Suprapubic skin (tissue), 4 donors: ENCODE data around the gene TMEM225B. TPM values are rescaled to one million over a fixed set of nuclear protein-coding genes. Genes with fewer than 3 reads are reported as not detected.

ENCODE experiments used
- DNase-seq, 2 donors: peaks; one replicate each; pipeline ENCODE4 v3.0.0-alpha.2; 2019; ENCODE audit warnings: low spot score in 2 of 2
- H3K27ac ChIP-seq: fragments of 200-600 bp; sonication (generic); one replicate; pipeline ENCODE4 v1.5.1; 2019
- H3K27me3 ChIP-seq: fragments of 200-600 bp; sonication (generic); one replicate; pipeline ENCODE4 v1.5.1; 2019
- H3K36me3 ChIP-seq: fragments of 200-600 bp; sonication (generic); one replicate; pipeline ENCODE4 v1.5.1; 2019
- H3K4me1 ChIP-seq: fragments of 200-600 bp; sonication (generic); one replicate; pipeline ENCODE4 v1.5.1; 2019
- H3K4me3 ChIP-seq: fragments of 200-600 bp; sonication (generic); one replicate; pipeline ENCODE4 v1.5.1; 2019; ENCODE audit warnings: mild to moderate bottlenecking
- H3K9me3 ChIP-seq: fragments of 200-600 bp; sonication (generic); one replicate; pipeline ENCODE4 v1.5.1; 2019
- EP300 ChIP-seq: sonication (generic); formaldehyde crosslinking; IDR thresholded peaks from one replicate; pipeline ENCODE4 v1.6.1; 2017; ENCODE audit warnings: antibody characterized with exemption
- POLR2A ChIP-seq, 2 donors: fragments of 450-650 bp; IDR thresholded peaks; one replicate each; pipeline ENCODE4 v1.6.1; 2017; ENCODE audit warnings: antibody characterized with exemption in 2 of 2, mild to moderate bottlenecking in 2 of 2, moderate library complexity in 2 of 2
- POLR2AphosphoS5 ChIP-seq, 3 donors: sonication (generic); formaldehyde crosslinking; IDR thresholded peaks; one replicate each; pipeline ENCODE4 v1.6.1; 2017; ENCODE audit warnings: antibody characterized with exemption in 3 of 3
- WGBS: methylation state at CpG from one replicate; pipeline ENCODE4 v1.1.5; 2018; 5-methylcytosine and 5-hydroxymethylcytosine counted together
- total RNA-seq, 4 donors: library from RNA; depleted of rRNA; stranded (reverse); fragments of >200 nt; gene quantifications; one replicate each; pipeline ENCODE4 v1.1.0, GENCODE V29; 2016
- TF ChIP-seq, protein P1 (sequence below), 2 donors: fragments of 200-600 bp in 1 of 2; fragments of 450-650 bp in 1 of 2; sonication (generic) in 1 of 2; IDR thresholded peaks; one replicate each; pipeline ENCODE4 v1.5.1; 2016 to 2019; ENCODE audit warnings: antibody characterized with exemption in 2 of 2, mild to moderate bottlenecking in 1 of 2, moderate library complexity in 1 of 2

TMEM225B gene
- total RNA-seq, 4 donors from 2014 or later: 1.4 to 6.8 (median 2.1) TPM

DNA sequence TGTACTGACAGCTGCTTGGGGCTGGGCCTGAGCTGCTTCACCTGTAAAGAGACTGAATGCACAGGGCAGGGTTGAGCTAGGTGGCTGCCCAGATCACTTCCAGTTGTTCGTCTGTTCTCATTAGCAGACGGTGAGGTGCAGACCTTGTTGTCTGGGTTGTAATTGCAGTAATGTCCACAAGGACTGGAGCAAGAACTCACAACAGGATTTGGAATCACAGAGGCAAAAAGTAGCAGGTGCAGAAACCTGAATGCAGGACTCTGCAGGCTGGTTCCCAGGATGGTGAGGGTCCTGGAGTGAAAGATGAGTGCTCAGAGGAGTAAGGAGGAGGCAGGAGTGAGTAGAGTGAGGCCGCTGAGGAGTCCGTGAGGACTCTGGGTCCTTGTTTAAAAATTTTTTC, 27.9 kb downstream of the TMEM225B start:
- Histone ChIP-seq H3K9me3 (no peaks in the 10 kb centered on the region), H3K4me1 (peaks cover 12% of the 10 kb centered on the region), H3K27me3 (no peaks in the 10 kb centered on the region), H3K36me3 (peaks cover 100% of the 10 kb centered on the region), H3K4me3 (no peak overlapping the region), H3K27ac (no peak overlapping the region)
- WGBS: 88% methylated on average over 4 of the region's 4 CpGs
- TF ChIP-seq POLR2A (IDR thresholded peaks at IDR 0.05) (no peak), EP300 (no peak), POLR2AphosphoS5 (IDR thresholded peaks at IDR 0.05) (no peak)
- TF ChIP-seq, protein P1, sequence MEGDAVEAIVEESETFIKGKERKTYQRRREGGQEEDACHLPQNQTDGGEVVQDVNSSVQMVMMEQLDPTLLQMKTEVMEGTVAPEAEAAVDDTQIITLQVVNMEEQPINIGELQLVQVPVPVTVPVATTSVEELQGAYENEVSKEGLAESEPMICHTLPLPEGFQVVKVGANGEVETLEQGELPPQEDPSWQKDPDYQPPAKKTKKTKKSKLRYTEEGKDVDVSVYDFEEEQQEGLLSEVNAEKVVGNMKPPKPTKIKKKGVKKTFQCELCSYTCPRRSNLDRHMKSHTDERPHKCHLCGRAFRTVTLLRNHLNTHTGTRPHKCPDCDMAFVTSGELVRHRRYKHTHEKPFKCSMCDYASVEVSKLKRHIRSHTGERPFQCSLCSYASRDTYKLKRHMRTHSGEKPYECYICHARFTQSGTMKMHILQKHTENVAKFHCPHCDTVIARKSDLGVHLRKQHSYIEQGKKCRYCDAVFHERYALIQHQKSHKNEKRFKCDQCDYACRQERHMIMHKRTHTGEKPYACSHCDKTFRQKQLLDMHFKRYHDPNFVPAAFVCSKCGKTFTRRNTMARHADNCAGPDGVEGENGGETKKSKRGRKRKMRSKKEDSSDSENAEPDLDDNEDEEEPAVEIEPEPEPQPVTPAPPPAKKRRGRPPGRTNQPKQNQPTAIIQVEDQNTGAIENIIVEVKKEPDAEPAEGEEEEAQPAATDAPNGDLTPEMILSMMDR (IDR thresholded peaks at IDR 0.05): no peak
- DNase-seq: no peak

DNA sequence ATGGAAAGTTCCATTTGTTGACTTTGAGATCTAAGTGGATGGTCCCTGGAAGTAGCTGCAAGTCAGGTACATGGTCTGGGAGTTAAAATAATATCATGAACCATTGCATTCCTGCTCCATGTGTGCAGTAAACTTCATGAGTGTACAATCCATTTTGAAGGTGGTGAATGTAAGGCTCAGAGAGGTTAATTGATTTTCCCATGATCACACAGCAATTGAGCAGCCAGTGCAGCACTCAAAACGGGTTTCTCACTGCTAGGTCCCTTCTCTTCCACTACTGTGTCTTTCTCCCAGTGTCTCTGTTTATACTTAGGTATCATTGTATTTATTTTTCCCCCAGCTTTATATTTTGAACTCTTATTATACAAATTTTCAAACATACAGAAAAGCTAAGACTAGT, 28.6 kb downstream of the TMEM225B start:
- no peak overlapping the region for H3K4me3 ChIP-seq
- H3K27me3 ChIP-seq: no peaks in the 10 kb centered on the region
- WGBS: 78% methylated on average over 1 of the region's 1 CpG
- H3K9me3 ChIP-seq: no peaks in the 10 kb centered on the region
- H3K4me1 ChIP-seq: peaks cover 12% of the 10 kb centered on the region
- no peak for DNase-seq
- H3K27ac ChIP-seq: no peak overlapping the region
- H3K36me3 ChIP-seq: peaks cover 100% of the 10 kb centered on the region
- TF ChIP-seq EP300: no peak

DNA sequence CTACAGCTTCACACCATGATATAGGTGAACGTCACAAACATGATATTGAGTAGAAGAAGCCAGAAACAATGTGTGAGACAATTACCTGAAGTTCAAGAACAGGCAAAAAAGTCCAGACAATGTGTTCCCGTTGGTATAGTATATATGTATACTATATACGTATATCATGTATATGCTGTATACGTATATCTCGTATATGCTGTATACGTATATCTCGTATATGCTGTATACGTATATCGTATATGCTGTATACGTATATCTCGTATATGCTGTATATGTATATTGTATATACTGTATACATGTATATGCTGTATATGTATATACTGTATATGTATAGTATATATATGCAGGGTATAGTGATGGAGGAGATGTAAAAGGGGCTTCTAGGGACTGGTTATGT, 29.4 kb downstream of the TMEM225B start:
- Histone ChIP-seq H3K9me3 (no peaks in the 10 kb centered on the region), H3K36me3 (peaks cover 93% of the 10 kb centered on the region), H3K27ac (no peak overlapping the region), H3K4me1 (peaks cover 10% of the 10 kb centered on the region), H3K4me3 (no peak overlapping the region), H3K27me3 (no peaks in the 10 kb centered on the region)
- 96% methylated on average over 11 of the region's 11 CpGs for WGBS
- TF ChIP-seq POLR2A (IDR thresholded peaks at IDR 0.05) (no peak), EP300 (no peak), POLR2AphosphoS5 (IDR thresholded peaks at IDR 0.05) (no peak)
- TF ChIP-seq, protein P1 (IDR thresholded peaks at IDR 0.05): no peak
- no peak for DNase-seq

DNA sequence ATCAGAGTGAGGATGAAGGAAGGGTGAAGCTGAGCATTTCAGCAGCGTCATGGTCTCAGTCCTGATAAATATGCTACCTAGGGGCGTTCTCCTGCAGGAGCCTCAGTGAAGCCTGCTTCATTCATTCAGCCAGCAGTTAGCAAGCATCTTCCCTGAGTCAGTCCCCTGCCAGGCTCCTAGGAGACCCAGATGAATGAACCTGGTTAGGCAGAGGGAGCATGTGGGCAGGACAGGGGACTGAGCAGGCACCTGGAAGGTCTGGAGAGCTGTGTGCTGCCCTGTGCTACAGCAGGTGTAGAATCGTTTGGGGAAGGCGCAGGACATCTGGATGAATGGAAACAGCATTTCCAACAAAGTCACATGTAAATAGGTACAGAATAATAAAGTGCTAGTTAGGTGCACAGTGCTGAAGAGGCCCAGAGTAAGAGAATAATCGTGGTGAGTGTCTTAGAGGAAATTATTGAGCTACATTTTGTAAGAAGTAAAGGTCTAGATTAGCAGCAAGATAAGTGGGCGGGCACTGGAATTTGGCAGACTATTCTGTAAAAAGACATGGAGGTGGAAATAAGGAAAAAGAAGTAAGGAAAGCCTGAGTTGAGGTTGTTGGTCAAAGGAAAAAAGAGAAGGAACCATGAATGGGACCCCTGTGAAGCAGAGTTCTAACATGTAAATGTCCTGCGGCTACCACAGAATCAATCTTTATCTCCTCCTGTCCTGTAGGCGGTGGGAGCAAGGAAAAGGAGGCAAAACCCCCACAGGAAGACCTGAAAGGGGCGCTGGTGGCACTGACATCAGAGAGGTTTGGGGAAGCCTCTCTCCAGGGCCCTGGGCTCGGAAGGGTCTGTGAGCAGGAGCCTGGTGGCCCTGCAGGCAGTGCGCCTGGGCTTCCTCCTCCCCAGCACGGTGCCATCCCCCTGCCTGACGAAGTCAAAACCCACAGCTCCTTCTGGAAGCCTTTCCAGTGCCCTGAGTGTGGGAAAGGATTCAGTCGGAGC, 30.7 kb downstream of the TMEM225B start:
- Histone ChIP-seq H3K27ac (no peak overlapping the region), H3K4me3 (no peak overlapping the region), H3K9me3 (no peaks in the 10 kb centered on the region), H3K4me1 (peaks cover 6% of the 10 kb centered on the region), H3K36me3 (peaks cover 80% of the 10 kb centered on the region), H3K27me3 (no peaks in the 10 kb centered on the region)
- DNase-seq: no peak
- TF ChIP-seq POLR2AphosphoS5 (IDR thresholded peaks at IDR 0.05): no peak
- no peak for TF ChIP-seq EP300
- TF ChIP-seq, protein P1 (IDR thresholded peaks at IDR 0.05): no peak
- WGBS: 76% methylated on average over 14 of the region's 14 CpGs

DNA sequence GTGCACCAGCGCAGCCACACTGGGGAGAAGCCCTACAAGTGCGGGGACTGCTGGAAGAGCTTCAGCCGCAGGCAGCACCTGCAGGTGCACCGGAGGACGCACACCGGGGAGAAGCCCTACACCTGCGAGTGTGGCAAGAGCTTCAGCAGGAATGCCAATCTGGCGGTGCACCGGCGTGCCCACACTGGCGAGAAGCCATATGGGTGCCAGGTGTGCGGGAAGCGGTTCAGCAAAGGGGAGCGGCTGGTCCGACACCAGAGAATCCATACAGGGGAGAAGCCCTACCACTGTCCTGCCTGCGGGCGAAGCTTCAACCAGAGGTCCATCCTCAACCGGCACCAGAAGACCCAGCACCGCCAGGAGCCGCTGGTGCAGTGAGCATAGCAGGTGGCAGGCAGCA, 31.6 kb downstream of the TMEM225B start:
- Histone ChIP-seq H3K36me3 (peaks cover 71% of the 10 kb centered on the region), H3K4me3 (no peak overlapping the region), H3K9me3 (no peaks in the 10 kb centered on the region), H3K27me3 (no peaks in the 10 kb centered on the region), H3K27ac (no peak overlapping the region), H3K4me1 (peaks cover 9% of the 10 kb centered on the region)
- TF ChIP-seq, protein P1 (IDR thresholded peaks at IDR 0.05): no peak
- TF ChIP-seq POLR2A (IDR thresholded peaks at IDR 0.05) (no peak), EP300 (no peak), POLR2AphosphoS5 (IDR thresholded peaks at IDR 0.05) (no peak)
- DNase-seq: no peak
- 66% methylated on average over 15 of the region's 20 CpGs for WGBS
